Brain pericyte (primary cell): ENCODE measurements around the gene FAM3D.
"Not testable (repeated sequence)": the region's sequence is repeated elsewhere in the genome, so short reads cannot be mapped to it uniquely, and the experiment has no call there.

ENCODE experiments used
- DNase-seq: peaks from one replicate; pipeline ENCODE4 v3.0.0-alpha.2; 2012; ENCODE audit warnings: low read depth, low spot score

The FAM3D gene

GRCh38 chr3:58683466-58683865, 16.9 kb upstream of the FAM3D start:
- DNase-seq = no peak

GRCh38 chr3:58683001-58683458, 16.5 kb upstream of the FAM3D start:
- no peak for DNase-seq

- no peak for DNase-seq
These were observed 15.3 kb upstream of the FAM3D start for GRCh38 chr3:58681863-58682262.

GRCh38 chr3:58680879-58681525, 14.4 kb upstream of the FAM3D start:
- DNase-seq = no peak

GRCh38 chr3:58679974-58680666, 13.5 kb upstream of the FAM3D start:
- DNase-seq = no peak

GRCh38 chr3:58679446-58679845, 12.9 kb upstream of the FAM3D start:
- no peak for DNase-seq

- not testable (repeated sequence) for DNase-seq
These were observed 11.8 kb upstream of the FAM3D start for GRCh38 chr3:58678177-58678970.

GRCh38 chr3:58672880-58673279, 6.3 kb upstream of the FAM3D start:
- no peak for DNase-seq

- DNase-seq = no peak
These were observed 5.9 kb upstream of the FAM3D start for GRCh38 chr3:58672451-58672850.

GRCh38 chr3:58670506-58671135, 4.0 kb upstream of the FAM3D start:
- DNase-seq = no peak

GRCh38 chr3:58668247-58668646, 1.7 kb upstream of the FAM3D start:
- no peak for DNase-seq

- DNase-seq = no peak
These were observed 1.1 kb upstream of the FAM3D start for GRCh38 chr3:58667704-58668103.

GRCh38 chr3:58667229-58667628, 655 bp upstream of the FAM3D start:
- DNase-seq = no peak

- no peak for DNase-seq
These were observed 1.2 kb downstream of the FAM3D start for GRCh38 chr3:58665405-58665804.

GRCh38 chr3:58664611-58665010, 2.0 kb downstream of the FAM3D start:
- DNase-seq = no peak

GRCh38 chr3:58661836-58662420, 4.6 kb downstream of the FAM3D start:
- DNase-seq = no peak

- no peak for DNase-seq
These were observed 5.6 kb downstream of the FAM3D start for GRCh38 chr3:58660998-58661397.

- no peak for DNase-seq
These were observed 7.4 kb downstream of the FAM3D start for GRCh38 chr3:58659051-58659675.

- no peak for DNase-seq
These were observed 8.1 kb downstream of the FAM3D start for GRCh38 chr3:58658508-58658907.

- DNase-seq = no peak
These were observed 8.9 kb downstream of the FAM3D start for GRCh38 chr3:58657571-58658141.

- DNase-seq = no peak
These were observed 9.5 kb downstream of the FAM3D start for GRCh38 chr3:58657036-58657520.
